HG03175 (cell line): ENCODE measurements around the gene C10orf105.

Source experiments
- ATAC-seq: cut with Tn5 transposase; IDR thresholded peaks from one replicate; pipeline ENCODE4 v1.9.1; 2021; ENCODE audit warnings: mild to moderate bottlenecking, moderate library complexity; ENCODE audit not compliant: unreplicated experiment

Gene C10orf105

GRCh38 chr10:71739358-71739900, 19.9 kb upstream of the C10orf105 start:
- no peak for ATAC-seq

- no peak for ATAC-seq
Observed at GRCh38 chr10:71737834-71738197, 18.2 kb upstream of the C10orf105 start.

GRCh38 chr10:71737001-71737833, 17.6 kb upstream of the C10orf105 start:
- no peak for ATAC-seq

- no peak for ATAC-seq
Observed at GRCh38 chr10:71736570-71736952, 17.0 kb upstream of the C10orf105 start.

- ATAC-seq, result no peak
Observed at GRCh38 chr10:71735709-71736569, 16.4 kb upstream of the C10orf105 start.

- ATAC-seq, result no peak
Observed at GRCh38 chr10:71734797-71735196, 15.2 kb upstream of the C10orf105 start.

GRCh38 chr10:71731791-71732190, 12.2 kb upstream of the C10orf105 start:
- no peak for ATAC-seq

GRCh38 chr10:71729161-71729636, 9.6 kb upstream of the C10orf105 start:
- ATAC-seq, result no peak

- peak; percentile 67 for ATAC-seq
Observed at GRCh38 chr10:71727738-71728737, 8.5 kb upstream of the C10orf105 start.

GRCh38 chr10:71727105-71727737, 7.6 kb upstream of the C10orf105 start:
- ATAC-seq, result peak; percentile 51

- no peak for ATAC-seq
Observed at GRCh38 chr10:71726580-71727104, 7.1 kb upstream of the C10orf105 start.

GRCh38 chr10:71725998-71726579, 6.5 kb upstream of the C10orf105 start:
- no peak for ATAC-seq

GRCh38 chr10:71725249-71725648, 5.7 kb upstream of the C10orf105 start:
- no peak for ATAC-seq

- no peak for ATAC-seq
Observed at GRCh38 chr10:71724539-71724938, 5.0 kb upstream of the C10orf105 start.

- no peak for ATAC-seq
Observed at GRCh38 chr10:71723311-71723710, 3.7 kb upstream of the C10orf105 start.

- ATAC-seq, result no peak
Observed at GRCh38 chr10:71722849-71723248, 3.3 kb upstream of the C10orf105 start.

GRCh38 chr10:71721313-71721712, 1.7 kb upstream of the C10orf105 start:
- no peak for ATAC-seq

- ATAC-seq, result no peak
Observed at GRCh38 chr10:71720288-71720687, 710 bp upstream of the C10orf105 start.

- no peak for ATAC-seq
Observed at GRCh38 chr10:71719042-71719441, 536 bp downstream of the C10orf105 start.
